GM23248 (cell line): ENCODE measurements around the gene MFSD6. TPM values are rescaled to one million over a fixed set of nuclear protein-coding genes. Genes with fewer than 3 reads are reported as not detected.

ENCODE experiments used
- DNase-seq: peaks from one replicate; pipeline ENCODE4 v3.0.0-alpha.2; 2015
- H2AFZ ChIP-seq: fragments of 200-600 bp; sonication (generic); 2 replicates; pipeline ENCODE4 v1.6.1; 2016; ENCODE audit warnings: antibody characterized with exemption
- H3F3A ChIP-seq: fragments of 200-600 bp; sonication (generic); 2 replicates; pipeline ENCODE4 v1.6.1; 2016; ENCODE audit warnings: mild to moderate bottlenecking, antibody characterized with exemption, mixed run types; ENCODE audit not compliant: insufficient read depth
- H3K27ac ChIP-seq: fragments of 200-600 bp; sonication (generic); 2 replicates; pipeline ENCODE4 v1.5.1; 2016; ENCODE audit warnings: mild to moderate bottlenecking
- H3K27me3 ChIP-seq: fragments of 200-600 bp; sonication (generic); replicated peaks from 2 replicates; pipeline ENCODE4 v1.6.1; 2016; ENCODE audit warnings: mild to moderate bottlenecking; ENCODE audit not compliant: insufficient read depth
- H3K36me3 ChIP-seq: fragments of 200-600 bp; sonication (generic); 2 replicates; pipeline ENCODE4 v1.6.1; 2016; ENCODE audit warnings: low read depth, mild to moderate bottlenecking
- H3K4me1 ChIP-seq: fragments of 200-600 bp; sonication (generic); 2 replicates; pipeline ENCODE4 v1.6.1; 2016; ENCODE audit warnings: mild to moderate bottlenecking; ENCODE audit not compliant: insufficient read depth
- H3K4me2 ChIP-seq: fragments of 200-600 bp; sonication (generic); one replicate; pipeline ENCODE4 v1.6.1; 2016; ENCODE audit warnings: mild to moderate bottlenecking; ENCODE audit not compliant: unreplicated experiment
- H3K4me3 ChIP-seq: fragments of 200-600 bp; sonication (generic); 2 replicates; pipeline ENCODE4 v1.5.1; 2016; ENCODE audit warnings: mild to moderate bottlenecking
- H3K79me2 ChIP-seq: fragments of 200-600 bp; sonication (generic); 2 replicates; pipeline ENCODE4 v1.6.1; 2016; ENCODE audit warnings: mild to moderate bottlenecking; ENCODE audit not compliant: insufficient read depth
- H3K9ac ChIP-seq: fragments of 200-600 bp; sonication (generic); 2 replicates; pipeline ENCODE4 v1.6.1; 2016; ENCODE audit warnings: mild to moderate bottlenecking
- H3K9me2 ChIP-seq: fragments of 200-600 bp; sonication (generic); 2 replicates; pipeline ENCODE4 v1.6.1; 2016; ENCODE audit warnings: mixed run types, mild to moderate bottlenecking, moderate library complexity; ENCODE audit not compliant: insufficient read depth
- H3K9me3 ChIP-seq: fragments of 200-600 bp; sonication (generic); one replicate; pipeline ENCODE4 v1.6.1; 2017; ENCODE audit warnings: low read depth
- H4K20me1 ChIP-seq: fragments of 200-600 bp; sonication (generic); 2 replicates; pipeline ENCODE4 v1.6.0; 2016; ENCODE audit not compliant: insufficient read depth
- EZH2 ChIP-seq: fragments of 200-600 bp; sonication (generic); IDR thresholded peaks from 2 replicates; pipeline ENCODE4 v1.6.1; 2018; ENCODE audit warnings: antibody characterized with exemption, mild to moderate bottlenecking; ENCODE audit not compliant: insufficient read depth, poor library complexity, severe bottlenecking
- EZH2phosphoT487 ChIP-seq: fragments of 200-600 bp; sonication (generic); IDR thresholded peaks from 2 replicates; pipeline ENCODE4 v1.6.1; 2018; ENCODE audit warnings: antibody characterized with exemption, moderate library complexity, mild to moderate bottlenecking, low read depth; ENCODE audit not compliant: insufficient read depth
- WGBS, 2 experiments: methylation state at CpG; one replicate each; pipeline ENCODE4 v1.1.6; 2015 to 2017; ENCODE audit warnings: low lambda C conversion rate in 2 of 2, low coverage in 1 of 2; ENCODE audit errors: missing lambda C conversion rate in 2 of 2; 5-methylcytosine and 5-hydroxymethylcytosine counted together
- in situ Hi-C: fragments of 300-500 bp; cut with MboI; formaldehyde crosslinking; loops from 2 replicates; pipeline ENCODE4 v1.15.0; 2020
- polyA plus RNA-seq: library from polyadenylated mRNA; unstranded; fragments of >200 nt; fragmentation: Nextera tagmentation; extraction: Ambion mirVana; gene quantifications from 2 replicates; pipeline ENCODE4 v1.2.1, GENCODE V29; 2016
- total RNA-seq: library from RNA; depleted of rRNA; stranded (reverse); fragments of >200 nt; shearing (Covaris generic); gene quantifications from 2 replicates; pipeline ENCODE4 v1.2.3, GENCODE V29; 2014

MFSD6 gene
- total and polyA plus RNA-seq, 2 experiments from 2014 or later, result 3.2 to 6.7 TPM

- peaks cover 6% of the 10 kb centered on the region; the same call in 1 of the 2 replicates for H3K4me1 ChIP-seq
- no peak overlapping the region for H3K27ac ChIP-seq
- no peaks in the 10 kb centered on the region for H4K20me1 ChIP-seq
- no peaks in the 10 kb centered on the region; the same call in 1 of the 2 replicates for H3K9me2 ChIP-seq
- H3K27me3 ChIP-seq, result no peaks in the 10 kb centered on the region
- in situ Hi-C loops, result no loop called here
- TF ChIP-seq EZH2phosphoT487, result no peak
- no peak for TF ChIP-seq EZH2
- no peaks in the 10 kb centered on the region for H3K9me3 ChIP-seq
- peak; percentile 61 for DNase-seq
- no peak overlapping the region for H2AFZ ChIP-seq
- H3F3A ChIP-seq, result 0 out of 2 replicates have a peak, but pooled peaks cover 13% of the 10 kb centered on the region
- no peak overlapping the region for H3K4me3 ChIP-seq
- WGBS, 2 experiments, result 85 to 93% methylated on average over 2 of the region's 2 CpGs
- no peaks in the 10 kb centered on the region for H3K79me2 ChIP-seq
- no peaks in the 10 kb centered on the region for H3K36me3 ChIP-seq
- H3K4me2 ChIP-seq, result no peak overlapping the region
- H3K9ac ChIP-seq, result no peak overlapping the region
Observed at GRCh38 chr2:190451561-190452176, 43.5 kb downstream of the MFSD6 start.

- H3K27me3 ChIP-seq, result no peaks in the 10 kb centered on the region
- no peaks in the 10 kb centered on the region for H3K9me3 ChIP-seq
- no peaks in the 10 kb centered on the region; the same call in 1 of the 2 replicates for H3K9me2 ChIP-seq
- peaks cover 6% of the 10 kb centered on the region; the same call in 1 of the 2 replicates for H3K4me1 ChIP-seq
- H3K27ac ChIP-seq, result no peak overlapping the region
- H3F3A ChIP-seq, result 0 out of 2 replicates have a peak, but pooled peaks cover 13% of the 10 kb centered on the region
- no peak for DNase-seq
- H3K4me3 ChIP-seq, result no peak overlapping the region
- WGBS, 2 experiments, result 88 to 94% methylated on average over 1 of the region's 1 CpG
- no peaks in the 10 kb centered on the region for H3K79me2 ChIP-seq
- in situ Hi-C loops, result no loop called here
- no peak overlapping the region for H2AFZ ChIP-seq
- no peak overlapping the region for H3K9ac ChIP-seq
- no peak overlapping the region for H3K4me2 ChIP-seq
- H3K36me3 ChIP-seq, result no peaks in the 10 kb centered on the region
- TF ChIP-seq EZH2phosphoT487, result no peak
- no peak for TF ChIP-seq EZH2
- H4K20me1 ChIP-seq, result no peaks in the 10 kb centered on the region
Observed at GRCh38 chr2:190452433-190452832, 44.3 kb downstream of the MFSD6 start.

- no peak overlapping the region for H3K4me3 ChIP-seq
- peaks cover 6% of the 10 kb centered on the region; the same call in 1 of the 2 replicates for H3K4me1 ChIP-seq
- H4K20me1 ChIP-seq, result no peaks in the 10 kb centered on the region
- no peak overlapping the region for H2AFZ ChIP-seq
- in situ Hi-C loops, result no loop called here
- no peak for DNase-seq
- no peak overlapping the region for H3K9ac ChIP-seq
- no peaks in the 10 kb centered on the region for H3K27me3 ChIP-seq
- H3K36me3 ChIP-seq, result no peaks in the 10 kb centered on the region
- TF ChIP-seq EZH2phosphoT487 (no peak), EZH2 (no peak)
- no peaks in the 10 kb centered on the region for H3K9me3 ChIP-seq
- WGBS, 2 experiments, result 93 to 100% methylated on average over 2 of the region's 2 CpGs
- H3F3A ChIP-seq, result 0 out of 2 replicates have a peak, but pooled peaks cover 13% of the 10 kb centered on the region
- H3K9me2 ChIP-seq, result no peaks in the 10 kb centered on the region; the same call in 1 of the 2 replicates
- H3K79me2 ChIP-seq, result no peaks in the 10 kb centered on the region
- no peak overlapping the region for H3K4me2 ChIP-seq
- H3K27ac ChIP-seq, result no peak overlapping the region
Observed at GRCh38 chr2:190454795-190455194, 46.6 kb downstream of the MFSD6 start.

GRCh38 chr2:190455358-190456095 lies 47.4 kb downstream of the MFSD6 start:
- Histone ChIP-seq H3K27ac (no peak overlapping the region), H3K9me2 (no peaks in the 10 kb centered on the region), H3K4me2 (no peak overlapping the region), H3K79me2 (no peaks in the 10 kb centered on the region), H3K9me3 (no peaks in the 10 kb centered on the region), H3K4me3 (no peak overlapping the region), H3K4me1 (peaks cover 6% of the 10 kb centered on the region; the same call in 1 of the 2 replicates), H3K36me3 (no peaks in the 10 kb centered on the region), H3K27me3 (no peaks in the 10 kb centered on the region), H4K20me1 (no peaks in the 10 kb centered on the region), H2AFZ (no peak overlapping the region), H3F3A (0 out of 2 replicates have a peak, but pooled peaks cover 13% of the 10 kb centered on the region), H3K9ac (no peak overlapping the region)
- 83 to 87% methylated on average over 7 of the region's 7 CpGs for WGBS, 2 experiments
- DNase-seq, result no peak
- in situ Hi-C loops, result no loop called here
- TF ChIP-seq EZH2phosphoT487 (no peak), EZH2 (no peak)
